K562 (cell line): ENCODE measurements around the gene ADM2. TPM values are rescaled to one million over a fixed set of nuclear protein-coding genes. Genes with fewer than 3 reads are reported as not detected.

Experiments
- ATAC-seq: fragments of 200-7000 bp; cut with Tn5 transposase; 3 replicates; pipeline ENCODE4 v1.9.1; 2020; ENCODE audit warnings: moderate library complexity
- BruUV-seq: library from RNA; stranded (reverse); fragments of 400-500 nt; replicated peaks from 2 replicates; lab custom pipeline; 2021; lab: Mats Ljungman, UMichigan
- CTCF ChIA-PET: fragments of 300-600 bp; formaldehyde crosslinking; extraction: SDS; loops from one replicate; lab custom pipeline; 2021; ENCODE audit warnings: low intra/inter-chr PET ratio; lab: Yijun Ruan, JAX
- POLR2A ChIA-PET: fragments of 300-600, 350-650 bp; sonication (Branson Sonifier 250); formaldehyde crosslinking; extraction: SDS; loops from one replicate; lab custom pipeline; 2021; ENCODE audit warnings: antibody characterized with exemption, inconsistent platforms; lab: Yijun Ruan, JAX
- DNase-seq, 4 experiments: peaks; one replicate each; pipeline versions ENCODE4 v3.0.0 to v3.0.0-alpha.2; 2011 to 2018; ENCODE audit warnings: low spot score in 3 of 4, mixed read lengths in 3 of 4; ENCODE audit errors: extremely low read depth in 1 of 4
- FAIRE-seq: peaks from 2 replicates; lab custom pipeline; 2011; peaks lifted over from hg19 to GRCh38; lab: Jason Lieb, UNC
- H2AFZ ChIP-seq: 2 replicates; pipeline ENCODE4 v1.6.0; 2011; ENCODE audit warnings: low read depth, low read length, control low read depth, inconsistent platforms
- H3K27ac ChIP-seq: fragments of 200-600 bp; 3 replicates; pipeline ENCODE4 v1.8.0; 2011; ENCODE audit warnings: low read depth, mild to moderate bottlenecking, control low read depth, inconsistent platforms, low read length, moderate library complexity, mixed read lengths; ENCODE audit errors: extremely low read depth
- H3K27me3 ChIP-seq, 2 experiments: fragments of 300-600 bp in 1 of 2; 2 replicates in 1 of 2; 3 replicates in 1 of 2; pipeline versions ENCODE4 v1.6.0 to v1.8.0; 2011; ENCODE audit warnings: inconsistent platforms in 2 of 2, low read length in 2 of 2, mild to moderate bottlenecking in 1 of 2, mixed read lengths in 1 of 2, moderate library complexity in 1 of 2; ENCODE audit not compliant: control insufficient read depth in 2 of 2, insufficient read depth in 2 of 2
- H3K36me3 ChIP-seq: fragments of 300-600 bp; 3 replicates; pipeline ENCODE4 v1.8.0; 2011; ENCODE audit warnings: mild to moderate bottlenecking, low read length, inconsistent platforms; ENCODE audit not compliant: control insufficient read depth, insufficient read depth
- H3K4me1 ChIP-seq, 2 experiments: fragments of 200-600 bp in 1 of 2; replicated peaks in 1 of 2; 2 replicates in 1 of 2; 3 replicates in 1 of 2; pipeline versions ENCODE4 v1.5.1 to v1.8.0; 2011; ENCODE audit warnings: inconsistent platforms in 2 of 2, low read length in 2 of 2, mild to moderate bottlenecking in 1 of 2, mixed read lengths in 1 of 2, moderate library complexity in 1 of 2; ENCODE audit not compliant: control insufficient read depth in 2 of 2, insufficient read depth in 2 of 2
- H3K4me2 ChIP-seq: 2 replicates; pipeline ENCODE4 v1.6.1; 2011; ENCODE audit warnings: low read length, control low read depth, inconsistent platforms, mixed read lengths; ENCODE audit not compliant: insufficient read depth
- H3K4me3 ChIP-seq: fragments of 200-600 bp; sonication (generic), shearing (Covaris generic); 2 replicates; pipeline ENCODE4 v1.5.1; 2016; ENCODE audit warnings: control low read depth, inconsistent platforms
- H3K79me2 ChIP-seq: fragments of 200-600 bp; 3 replicates; pipeline ENCODE4 v1.8.0; 2011; ENCODE audit warnings: low read length, inconsistent platforms; ENCODE audit not compliant: control insufficient read depth, insufficient read depth
- H3K9ac ChIP-seq, 2 experiments: 2 replicates each; pipeline versions ENCODE4 v1.6.0 to v1.6.1; 2011; ENCODE audit warnings: low read depth in 2 of 2, low read length in 2 of 2, control low read depth in 1 of 2, inconsistent platforms in 1 of 2, mild to moderate bottlenecking in 1 of 2, mixed read lengths in 1 of 2; ENCODE audit not compliant: insufficient read depth in 1 of 2
- H3K9me1 ChIP-seq: one replicate; pipeline ENCODE4 v1.6.0; 2011; ENCODE audit warnings: inconsistent platforms, mild to moderate bottlenecking, low read length, moderate library complexity; ENCODE audit not compliant: control insufficient read depth, insufficient read depth
- H3K9me3 ChIP-seq: replicated peaks from 2 replicates; pipeline ENCODE4 v1.5.1; 2011; ENCODE audit warnings: low read depth, low read length, inconsistent platforms; ENCODE audit not compliant: control insufficient read depth, insufficient read depth
- H4K20me1 ChIP-seq: replicated peaks from 2 replicates; pipeline ENCODE4 v1.6.1; 2011; ENCODE audit warnings: low read length, inconsistent platforms, mixed read lengths; ENCODE audit not compliant: control insufficient read depth, insufficient read depth
- POLR2G ChIP-seq: fragments of 200-400 bp; formaldehyde crosslinking; IDR thresholded peaks from 2 replicates; pipeline ENCODE4 v1.6.1; 2017; ENCODE audit warnings: low read depth, mild to moderate bottlenecking, antibody characterized with exemption, low read length, moderate library complexity
- SETDB1 ChIP-seq: IDR thresholded peaks from one replicate; pipeline ENCODE4 v1.6.1; 2012; ENCODE audit warnings: low read length, control low read depth, inconsistent platforms
- SMAD1 ChIP-seq: fragments of 150-350 bp; IDR thresholded peaks from 2 replicates; pipeline ENCODE4 v1.6.1; 2014; ENCODE audit warnings: low read length, low read depth; ENCODE audit not compliant: partially characterized antibody
- ZNF668 ChIP-seq: fragments of 250-450 bp; sonication (Bioruptor Pico); IDR thresholded peaks from 2 replicates; pipeline ENCODE4 v1.8.0; 2022; ENCODE audit warnings: mild to moderate bottlenecking, inconsistent platforms
- ZNF77 ChIP-seq: fragments of 250-450 bp; sonication (Bioruptor Pico); IDR thresholded peaks from 2 replicates; pipeline ENCODE4 v1.5.0; 2020
- WGBS: fragments of 100-300 bp; shearing (Covaris generic); methylation state at CpG from one replicate; pipeline ENCODE4 v1.1.6; 2016; ENCODE audit warnings: low coverage, mixed read lengths; ENCODE audit not compliant: insufficient coverage; ENCODE audit errors: missing lambda C conversion rate; 5-methylcytosine and 5-hydroxymethylcytosine counted together
- in situ Hi-C: fragments of 300-500 bp; cut with MboI; formaldehyde crosslinking; loops from 4 replicates; pipeline ENCODE4 v1.15.0; 2018; ENCODE audit warnings: inconsistent platforms, mixed read lengths
- intact Hi-C: fragments of 100-400 bp; cut with micrococcal nuclease; formaldehyde crosslinking; loops from 2 replicates; pipeline ENCODE4 v1.14.2; 2022
- polyA plus RNA-seq, 8 experiments: library from polyadenylated mRNA; depleted of rRNA in 4 of 8; stranded (reverse) in 5 of 8; unstranded in 3 of 8; fragments of >200 nt; fragmentation: Nextera tagmentation in 2 of 8; fragmentation: Illumina TruSeq in 1 of 8; extraction: Ambion mirVana in 2 of 8; extraction: Trizol in 1 of 8; gene quantifications; 2 replicates each; pipeline versions ENCODE4 v1.2.1 to v1.2.3, GENCODE V29; 2011 to 2014; ENCODE audit warnings: inconsistent platforms in 1 of 8, missing spikeins in 1 of 8
- total RNA-seq, 7 experiments: library from RNA; depleted of rRNA in 6 of 7; stranded (reverse); fragments of >200 nt in 6 of 7; fragmentation: Illumina TruSeq in 2 of 7; extraction: Trizol in 2 of 7; gene quantifications; 2 replicates each; pipeline versions ENCODE4 v1.2.1 to v1.2.3, GENCODE V29; 2011 to 2021; ENCODE audit warnings: low replicate concordance in 1 of 7

ADM2 gene
- total and polyA plus RNA-seq, 9 of the 15 experiments (the other 6 are each of a cell fraction or from before 2014, with no cell fraction given): 0.11 to 5.1 (median 0.38) TPM

DNA sequence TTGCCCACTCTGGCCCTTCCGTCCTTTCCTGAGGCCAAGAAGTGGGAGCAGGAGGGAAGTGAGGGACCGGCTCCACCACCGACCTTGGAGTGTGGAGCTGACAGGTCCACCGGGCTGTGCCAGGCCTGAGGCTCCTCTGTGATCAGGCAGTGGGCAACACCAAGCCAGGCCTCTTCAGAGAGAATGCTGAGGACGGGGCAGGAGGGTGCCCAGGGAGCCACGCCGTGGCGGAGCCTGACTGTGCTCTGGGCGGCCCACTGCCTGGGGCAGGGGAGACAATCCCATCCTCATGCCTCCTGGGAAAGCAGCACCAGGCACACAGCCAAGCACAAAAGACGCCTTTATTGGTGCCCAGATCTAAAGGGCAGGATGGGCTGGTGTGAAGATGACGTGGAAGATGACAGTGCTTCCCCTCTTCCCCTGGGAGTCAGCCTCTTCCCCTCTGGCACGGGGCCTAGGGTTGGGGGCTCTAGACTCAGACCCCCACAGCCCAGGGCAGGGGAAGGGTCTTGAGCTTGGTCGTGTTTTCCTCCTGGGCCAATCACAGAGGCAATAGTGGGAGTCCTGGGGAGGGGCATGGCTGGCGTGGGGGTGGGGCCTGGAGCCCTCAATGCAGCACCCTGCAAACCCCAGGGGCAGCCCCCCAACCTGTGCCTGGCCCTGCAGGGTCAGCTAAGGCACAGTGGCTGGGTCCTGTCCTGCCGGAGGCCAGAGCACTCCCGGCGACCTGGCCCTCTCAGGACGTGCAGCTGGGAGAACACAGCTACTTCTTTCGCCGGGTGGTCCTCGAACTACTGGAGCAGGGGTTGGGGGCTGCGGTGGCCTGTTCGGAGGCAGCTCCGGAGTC, 21.5 kb downstream of the ADM2 start:
- intact Hi-C loops (no loop called here), in situ Hi-C loops (no loop called here)
- Histone ChIP-seq H3K9ac (no peak overlapping the region), H3K4me2 (no peak overlapping the region), H3K79me2 (peaks cover 11% of the 10 kb centered on the region), H4K20me1 (no peaks in the 10 kb centered on the region), H3K27ac (no peak overlapping the region), H3K27me3 (no peaks in the 10 kb centered on the region), H3K9me1 (no peaks in the 10 kb centered on the region), H2AFZ (no peak overlapping the region), H3K9me3 (0 out of 2 replicates have a peak, but pooled peaks cover 1% of the 10 kb centered on the region), H3K36me3 (peaks cover 22% of the 10 kb centered on the region; the same call in 1 of the 3 replicates), H3K4me3 (no peak overlapping the region), H3K4me1 (peaks cover 1 to 41% of the 10 kb centered on the region in 2 experiments; a peak in 3 of 5 replicates)
- DNase-seq (no peak), FAIRE-seq (no peak), ATAC-seq (no peak)
- TF ChIP-seq POLR2G (peak; percentile 17; the same call in 1 of the 2 replicates), ZNF668 (no peak)
- ChIA-PET CTCF (no interaction called here), POLR2A (interaction anchor here (1.2 kb wide), 1 partner anchor 33 kb away, joined by 4 read pairs; no protein-coding TSS in a partner anchor)
- 90% methylated on average over 8 of the region's 24 CpGs for WGBS
- BruUV-seq: no TSS peak

DNA sequence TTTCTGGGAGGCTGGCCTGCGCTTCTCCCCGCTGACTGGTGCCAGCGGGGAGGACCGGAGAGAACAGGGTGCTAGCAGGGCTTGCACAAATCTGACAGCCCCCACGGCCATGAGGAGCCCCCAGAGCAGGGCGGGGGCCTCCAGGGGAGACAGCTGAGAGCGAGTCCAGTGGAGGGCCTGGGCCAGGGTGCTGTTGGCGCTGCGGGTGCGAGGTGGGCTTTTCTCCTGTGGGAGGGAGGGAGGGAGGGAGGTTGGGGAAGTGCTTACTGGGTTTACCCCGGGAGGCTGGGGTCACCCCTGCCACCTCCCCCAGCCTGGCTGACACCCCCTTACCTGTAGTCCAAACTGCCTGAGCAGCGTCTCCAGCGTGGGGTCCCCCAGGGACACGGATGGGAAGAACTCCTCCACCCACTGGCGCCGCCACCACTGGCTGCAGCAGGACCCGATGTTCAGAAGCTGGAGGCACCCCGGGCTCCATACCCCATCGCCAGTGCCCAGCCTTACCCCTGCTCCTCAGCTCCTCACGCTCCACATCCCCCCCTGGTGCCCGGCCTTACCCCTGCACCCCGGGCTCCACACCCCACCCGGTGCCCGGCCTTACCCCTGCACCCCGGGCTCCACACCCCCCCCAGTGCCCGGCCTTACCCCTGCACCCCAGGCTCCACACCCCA, 22.3 kb downstream of the ADM2 start:
- intact Hi-C loops (no loop called here), in situ Hi-C loops (no loop called here)
- Histone ChIP-seq H3K27ac (no peak overlapping the region), H3K36me3 (peaks cover 22% of the 10 kb centered on the region; the same call in 1 of the 3 replicates), H3K9ac (no peak overlapping the region), H3K79me2 (peaks cover 14% of the 10 kb centered on the region), H3K27me3 (no peaks in the 10 kb centered on the region), H3K9me3 (0 out of 2 replicates have a peak, but pooled peaks cover 1% of the 10 kb centered on the region), H3K9me1 (no peaks in the 10 kb centered on the region), H4K20me1 (no peaks in the 10 kb centered on the region), H3K4me1 (peaks cover 0 to 33% of the 10 kb centered on the region in 2 experiments; a peak in 2 of 5 replicates), H2AFZ (no peak overlapping the region), H3K4me2 (no peak overlapping the region), H3K4me3 (no peak overlapping the region)
- ChIA-PET POLR2A (interaction anchor here (1.2 kb wide), 1 partner anchor 33 kb away, joined by 4 read pairs; no protein-coding TSS in a partner anchor), CTCF (no interaction called here)
- TF ChIP-seq SMAD1 (no peak), SETDB1 (no peak), ZNF77 (no peak)
- no peak for FAIRE-seq
- no TSS peak for BruUV-seq
- WGBS: 100% methylated on average over 3 of the region's 26 CpGs
- no peak for ATAC-seq
- DNase-seq: no peak
